ENCODE data around the gene DYSF.

The DYSF gene

GRCh38 chr2:71658771-71659170 lies 205.4 kb downstream of the DYSF start:
- no peaks in the 10 kb centered on the region for H3K4me1 ChIP-seq (ENCODE audit: low read depth, poor library complexity, severe bottlenecking)
- no peak overlapping the region for H2AFZ ChIP-seq (ENCODE audit: low read depth)
- H3K4me2 ChIP-seq, result no peak overlapping the region
- no peaks in the 10 kb centered on the region for H3K79me2 ChIP-seq (ENCODE audit: insufficient read depth, low read depth)
- no peak overlapping the region for H3K4me3 ChIP-seq (IDR thresholded peaks at IDR 0.05; ENCODE audit: insufficient read depth, low read depth, low read length)
- H3K36me3 ChIP-seq (ENCODE audit: insufficient read depth), result no peaks in the 10 kb centered on the region
- no peak overlapping the region for H3K9ac ChIP-seq
- H4K20me1 ChIP-seq (ENCODE audit: insufficient read depth), result no peaks in the 10 kb centered on the region
- no peak overlapping the region for H3K27ac ChIP-seq
- H3K27me3 ChIP-seq (ENCODE audit: insufficient read depth, low read depth), result no peaks in the 10 kb centered on the region
- no peak for TF ChIP-seq CTCF (conservative IDR thresholded peaks at IDR 0.05; ENCODE audit: low read depth, low read length)

- H3K4me2 ChIP-seq, result no peak overlapping the region
- H3K79me2 ChIP-seq (ENCODE audit: insufficient read depth, low read depth), result no peaks in the 10 kb centered on the region
- no peaks in the 10 kb centered on the region for H3K4me1 ChIP-seq (ENCODE audit: low read depth, poor library complexity, severe bottlenecking)
- H2AFZ ChIP-seq (ENCODE audit: low read depth), result no peak overlapping the region
- H3K27me3 ChIP-seq (ENCODE audit: insufficient read depth, low read depth), result no peaks in the 10 kb centered on the region
- TF ChIP-seq CTCF (conservative IDR thresholded peaks at IDR 0.05; ENCODE audit: low read depth, low read length), result no peak
- no peak overlapping the region for H3K4me3 ChIP-seq (IDR thresholded peaks at IDR 0.05; ENCODE audit: insufficient read depth, low read depth, low read length)
- no peak overlapping the region for H3K9ac ChIP-seq
- no peaks in the 10 kb centered on the region for H3K36me3 ChIP-seq (ENCODE audit: insufficient read depth)
- H4K20me1 ChIP-seq (ENCODE audit: insufficient read depth), result no peaks in the 10 kb centered on the region
- no peak overlapping the region for H3K27ac ChIP-seq
Measured at GRCh38 chr2:71659868-71660518, 206.6 kb downstream of the DYSF start.

GRCh38 chr2:71661782-71662181 lies 208.4 kb downstream of the DYSF start:
- no peak overlapping the region for H3K4me2 ChIP-seq
- no peaks in the 10 kb centered on the region for H3K27me3 ChIP-seq (ENCODE audit: insufficient read depth, low read depth)
- H4K20me1 ChIP-seq (ENCODE audit: insufficient read depth), result no peaks in the 10 kb centered on the region
- H3K4me1 ChIP-seq (ENCODE audit: low read depth, poor library complexity, severe bottlenecking), result no peaks in the 10 kb centered on the region
- no peaks in the 10 kb centered on the region for H3K36me3 ChIP-seq (ENCODE audit: insufficient read depth)
- TF ChIP-seq CTCF (conservative IDR thresholded peaks at IDR 0.05; ENCODE audit: low read depth, low read length), result no peak
- no peak overlapping the region for H2AFZ ChIP-seq (ENCODE audit: low read depth)
- H3K9ac ChIP-seq, result no peak overlapping the region
- no peaks in the 10 kb centered on the region for H3K79me2 ChIP-seq (ENCODE audit: insufficient read depth, low read depth)
- H3K4me3 ChIP-seq (IDR thresholded peaks at IDR 0.05; ENCODE audit: insufficient read depth, low read depth, low read length), result no peak overlapping the region
- no peak overlapping the region for H3K27ac ChIP-seq

- Histone ChIP-seq H3K27ac (no peak overlapping the region), H3K4me1 (ENCODE audit: low read depth, poor library complexity, severe bottlenecking) (no peaks in the 10 kb centered on the region), H3K36me3 (ENCODE audit: insufficient read depth) (no peaks in the 10 kb centered on the region), H2AFZ (ENCODE audit: low read depth) (no peak overlapping the region), H3K9ac (no peak overlapping the region), H3K4me2 (no peak overlapping the region), H3K27me3 (ENCODE audit: insufficient read depth, low read depth) (no peaks in the 10 kb centered on the region), H4K20me1 (ENCODE audit: insufficient read depth) (no peaks in the 10 kb centered on the region), H3K79me2 (ENCODE audit: insufficient read depth, low read depth) (no peaks in the 10 kb centered on the region), H3K4me3 (IDR thresholded peaks at IDR 0.05; ENCODE audit: insufficient read depth, low read depth, low read length) (no peak overlapping the region)
- no peak for TF ChIP-seq CTCF (conservative IDR thresholded peaks at IDR 0.05; ENCODE audit: low read depth, low read length)
Measured at GRCh38 chr2:71662665-71663394, 209.5 kb downstream of the DYSF start.
